Loucy (cell line): ENCODE measurements around the gene CCDC150.

Source experiments
- H2AFZ ChIP-seq: fragments of 200-600 bp; sonication (generic); 2 replicates; pipeline ENCODE4 v1.6.0; 2016; ENCODE audit warnings: antibody characterized with exemption, mild to moderate bottlenecking, low read length, moderate library complexity
- H3F3A ChIP-seq: fragments of 200-600 bp; 2 replicates; pipeline ENCODE4 v1.6.0; 2016; ENCODE audit warnings: antibody characterized with exemption, low read depth, mild to moderate bottlenecking
- H3K27me3 ChIP-seq: fragments of 200-600 bp; sonication (generic); 2 replicates; pipeline ENCODE4 v1.6.1; 2014; ENCODE audit warnings: low read length, mild to moderate bottlenecking; ENCODE audit not compliant: insufficient read depth, poor library complexity, severe bottlenecking
- H3K36me3 ChIP-seq: fragments of 200-600 bp; sonication (generic); 2 replicates; pipeline ENCODE4 v1.6.1; 2016; ENCODE audit warnings: low read length; ENCODE audit not compliant: insufficient read depth
- H3K4me1 ChIP-seq: fragments of 200-600 bp; sonication (generic); 2 replicates; pipeline ENCODE4 v1.5.1; 2014; ENCODE audit warnings: low read length, mild to moderate bottlenecking; ENCODE audit not compliant: insufficient read depth, poor library complexity, severe bottlenecking
- H3K4me2 ChIP-seq: fragments of 200-600 bp; sonication (generic); 2 replicates; pipeline ENCODE4 v1.6.0; 2014; ENCODE audit warnings: antibody characterized with exemption, low read length, low read depth, mild to moderate bottlenecking; ENCODE audit not compliant: poor library complexity, severe bottlenecking
- H3K4me3 ChIP-seq: fragments of 200-600 bp; sonication (generic); 2 replicates; pipeline ENCODE4 v1.5.1; 2014; ENCODE audit warnings: low read length, mild to moderate bottlenecking, mixed read lengths; ENCODE audit not compliant: poor library complexity, severe bottlenecking
- H3K79me2 ChIP-seq: fragments of 200-600 bp; sonication (generic); 2 replicates; pipeline ENCODE4 v1.6.1; 2014; ENCODE audit warnings: low read length; ENCODE audit not compliant: insufficient read depth
- H3K9ac ChIP-seq: fragments of 200-600 bp; sonication (generic); 2 replicates; pipeline ENCODE4 v1.6.0; 2014; ENCODE audit warnings: mild to moderate bottlenecking, low read depth, low read length, moderate library complexity; ENCODE audit not compliant: poor library complexity, severe bottlenecking
- H3K9me2 ChIP-seq: fragments of 200-600 bp; sonication (generic); replicated peaks from 2 replicates; pipeline ENCODE4 v1.6.1; 2016; ENCODE audit warnings: low read depth, low read length, mixed read lengths
- H3K9me3 ChIP-seq: fragments of 200-600 bp; sonication (generic); 2 replicates; pipeline ENCODE4 v1.6.1; 2014; ENCODE audit warnings: mild to moderate bottlenecking, antibody characterized with exemption, low read length, low read depth; ENCODE audit not compliant: insufficient read depth
- H4K20me1 ChIP-seq: fragments of 200-600 bp; sonication (generic); 2 replicates; pipeline ENCODE4 v1.6.0; 2014; ENCODE audit warnings: antibody characterized with exemption, low read length, mild to moderate bottlenecking; ENCODE audit not compliant: insufficient read depth, poor library complexity, severe bottlenecking
- EZH2phosphoT487 ChIP-seq: fragments of 200-600 bp; IDR thresholded peaks from 2 replicates; pipeline ENCODE4 v1.6.1; 2018; ENCODE audit warnings: antibody characterized with exemption, mild to moderate bottlenecking, moderate library complexity, borderline replicate concordance
- TF ChIP-seq, protein P1 (sequence below): fragments of 200-600 bp; sonication (generic); conservative IDR thresholded peaks from 2 replicates; pipeline ENCODE4 v1.5.1; 2014; ENCODE audit warnings: mild to moderate bottlenecking, antibody characterized with exemption, low read length

The CCDC150 gene

DNA sequence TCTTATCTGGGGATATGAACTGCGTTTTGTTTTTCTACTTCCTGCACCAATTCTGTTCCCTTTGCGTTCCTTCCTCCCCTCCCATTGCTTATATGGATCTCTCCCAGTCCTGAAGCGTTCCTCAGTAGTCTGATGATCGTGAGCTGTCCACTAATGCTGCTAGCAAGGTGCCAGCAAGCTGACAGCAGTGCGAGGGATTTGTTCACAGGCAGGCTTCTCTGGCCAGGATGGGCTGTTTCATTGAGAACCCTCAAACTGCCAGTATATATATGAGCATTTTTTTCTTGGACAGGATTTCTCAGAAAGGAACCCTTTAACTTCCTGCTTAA lies 119.8 kb downstream of the CCDC150 start:
- no peaks in the 10 kb centered on the region for H3K9me2 ChIP-seq
- no peak overlapping the region for H3K4me3 ChIP-seq
- H3K9ac ChIP-seq = no peak overlapping the region
- no peak overlapping the region for H2AFZ ChIP-seq
- TF ChIP-seq, protein P1, sequence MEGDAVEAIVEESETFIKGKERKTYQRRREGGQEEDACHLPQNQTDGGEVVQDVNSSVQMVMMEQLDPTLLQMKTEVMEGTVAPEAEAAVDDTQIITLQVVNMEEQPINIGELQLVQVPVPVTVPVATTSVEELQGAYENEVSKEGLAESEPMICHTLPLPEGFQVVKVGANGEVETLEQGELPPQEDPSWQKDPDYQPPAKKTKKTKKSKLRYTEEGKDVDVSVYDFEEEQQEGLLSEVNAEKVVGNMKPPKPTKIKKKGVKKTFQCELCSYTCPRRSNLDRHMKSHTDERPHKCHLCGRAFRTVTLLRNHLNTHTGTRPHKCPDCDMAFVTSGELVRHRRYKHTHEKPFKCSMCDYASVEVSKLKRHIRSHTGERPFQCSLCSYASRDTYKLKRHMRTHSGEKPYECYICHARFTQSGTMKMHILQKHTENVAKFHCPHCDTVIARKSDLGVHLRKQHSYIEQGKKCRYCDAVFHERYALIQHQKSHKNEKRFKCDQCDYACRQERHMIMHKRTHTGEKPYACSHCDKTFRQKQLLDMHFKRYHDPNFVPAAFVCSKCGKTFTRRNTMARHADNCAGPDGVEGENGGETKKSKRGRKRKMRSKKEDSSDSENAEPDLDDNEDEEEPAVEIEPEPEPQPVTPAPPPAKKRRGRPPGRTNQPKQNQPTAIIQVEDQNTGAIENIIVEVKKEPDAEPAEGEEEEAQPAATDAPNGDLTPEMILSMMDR = no peak
- TF ChIP-seq EZH2phosphoT487 = no peak
- no peaks in the 10 kb centered on the region for H3F3A ChIP-seq
- H4K20me1 ChIP-seq = no peaks in the 10 kb centered on the region
- no peaks in the 10 kb centered on the region for H3K27me3 ChIP-seq
- peaks cover 26% of the 10 kb centered on the region for H3K36me3 ChIP-seq
- H3K79me2 ChIP-seq = no peaks in the 10 kb centered on the region
- H3K4me2 ChIP-seq = no peak overlapping the region
- H3K4me1 ChIP-seq = no peaks in the 10 kb centered on the region
- no peaks in the 10 kb centered on the region for H3K9me3 ChIP-seq

DNA sequence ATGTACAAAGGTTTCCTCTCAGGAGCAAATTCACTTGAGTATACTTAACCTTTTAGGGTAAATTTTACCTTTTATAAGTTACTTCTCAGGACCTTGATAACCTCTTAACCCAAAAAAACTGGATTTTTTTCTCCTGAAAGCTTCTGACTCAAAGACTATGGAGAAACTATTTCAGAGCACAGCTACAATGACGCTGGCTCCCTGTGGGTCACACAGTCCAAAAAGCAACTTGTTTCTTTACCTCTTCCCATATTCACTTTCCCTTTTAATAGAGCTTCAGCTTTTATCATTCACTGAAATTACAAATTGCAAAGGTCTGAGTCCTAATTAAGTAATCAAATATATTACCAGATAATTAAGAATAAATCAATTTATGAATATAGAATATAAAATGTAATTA lies 127.6 kb downstream of the CCDC150 start:
- no peak for TF ChIP-seq EZH2phosphoT487
- TF ChIP-seq, protein P1 = no peak
- Histone ChIP-seq H3K9ac (no peak overlapping the region), H3K79me2 (no peaks in the 10 kb centered on the region), H3K27me3 (no peaks in the 10 kb centered on the region), H3K9me2 (no peaks in the 10 kb centered on the region), H3F3A (peaks cover 5% of the 10 kb centered on the region; the same call in 1 of the 2 replicates), H3K36me3 (peaks cover 77% of the 10 kb centered on the region), H3K4me3 (no peak overlapping the region), H4K20me1 (no peaks in the 10 kb centered on the region), H3K9me3 (no peaks in the 10 kb centered on the region), H3K4me2 (no peak overlapping the region), H2AFZ (no peak overlapping the region), H3K4me1 (no peaks in the 10 kb centered on the region)
